Colon (tissue), 2 donors: ENCODE results near the gene PPM1D.
"Not testable (repeated sequence)": the region's sequence is repeated elsewhere in the genome, so short reads cannot be mapped to it uniquely, and the experiment has no call there.

Experiments
- FAIRE-seq: peaks from 2 replicates; lab custom pipeline; 2012; peaks lifted over from hg19 to GRCh38; lab: Jason Lieb, UNC
- donor health status: control.
- donor health status: control.

PPM1D gene

DNA sequence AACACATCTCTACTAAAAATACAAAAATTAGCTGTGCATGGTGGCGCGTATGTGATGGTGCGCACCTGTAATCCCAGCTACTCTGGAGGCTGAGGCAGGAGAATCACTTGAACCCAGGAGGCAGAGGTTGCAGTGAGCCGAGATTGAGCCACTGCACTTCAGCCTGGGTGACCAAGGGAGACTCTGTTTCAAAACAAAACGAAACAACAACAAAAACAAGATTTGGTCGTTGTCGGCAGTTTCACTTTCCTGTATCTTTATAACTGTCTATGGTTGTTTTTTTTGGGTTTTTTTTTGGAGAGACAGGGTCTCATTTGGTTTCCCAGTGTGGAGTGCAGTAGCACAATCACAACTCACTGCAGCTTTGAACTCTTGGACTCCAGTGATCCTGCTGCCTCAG lies 68.7 kb downstream of the PPM1D start:
- not testable (repeated sequence) for FAIRE-seq

- no peak for FAIRE-seq
These were observed 71.5 kb downstream of the PPM1D start for GRCh38 chr17:60671482-60671881.

DNA sequence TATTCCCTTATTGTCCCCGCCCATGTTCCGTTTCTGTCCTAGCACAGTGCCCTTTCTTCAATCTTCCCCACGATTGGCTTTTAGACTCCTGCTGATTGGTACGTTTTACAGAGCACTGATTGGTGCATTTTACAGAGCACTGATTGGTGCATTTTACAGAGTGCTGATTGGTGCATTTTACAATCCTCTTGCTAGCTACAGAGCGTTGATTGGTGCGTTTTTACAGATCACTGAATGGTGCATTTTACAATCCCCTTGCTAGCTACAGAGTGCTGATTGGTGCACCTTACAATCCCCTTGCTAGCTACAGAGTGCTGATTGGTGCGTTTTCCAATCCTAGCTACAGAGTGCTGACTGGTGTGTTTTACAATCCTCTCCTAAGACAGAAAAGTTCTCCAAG lies 74.6 kb downstream of the PPM1D start:
- FAIRE-seq, result not testable (repeated sequence)

- no peak for FAIRE-seq
These were observed 76.0 kb downstream of the PPM1D start for GRCh38 chr17:60675997-60676396.

DNA sequence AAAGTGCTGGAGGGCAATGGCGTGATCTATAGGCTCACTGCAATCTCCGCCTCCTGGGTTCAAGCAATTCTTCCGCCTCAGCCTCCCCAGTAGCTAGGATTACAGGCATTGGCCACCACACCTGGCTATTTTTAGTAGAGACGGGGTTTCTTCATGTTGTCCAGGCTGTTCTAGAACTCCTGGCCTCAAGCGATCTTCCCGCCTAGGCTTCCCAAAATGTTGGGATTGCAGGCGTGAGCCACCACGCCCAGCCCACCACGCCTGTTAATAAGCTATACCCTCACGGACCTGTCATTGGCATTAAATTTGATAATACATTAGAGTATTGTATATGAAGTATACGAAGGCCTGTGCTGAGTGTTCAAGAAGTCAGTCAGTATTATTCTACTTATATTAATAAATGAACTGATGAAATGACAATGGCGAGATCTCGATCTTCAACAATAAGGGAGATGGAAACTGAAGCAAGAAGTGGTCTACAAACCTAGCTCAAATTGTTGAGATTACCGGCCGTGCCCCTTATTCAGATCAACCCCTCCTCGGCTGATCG lies 76.8 kb downstream of the PPM1D start:
- no peak for FAIRE-seq

GRCh38 chr17:60677308-60678117 lies 77.5 kb downstream of the PPM1D start, which contains the start of gene BCAS3:
BCAS3 (plus strand) TSS chr17:60677851.
- no peak for FAIRE-seq

- FAIRE-seq, result no peak
These were observed 78.1 kb downstream of the PPM1D start for GRCh38 chr17:60678118-60678444.

DNA sequence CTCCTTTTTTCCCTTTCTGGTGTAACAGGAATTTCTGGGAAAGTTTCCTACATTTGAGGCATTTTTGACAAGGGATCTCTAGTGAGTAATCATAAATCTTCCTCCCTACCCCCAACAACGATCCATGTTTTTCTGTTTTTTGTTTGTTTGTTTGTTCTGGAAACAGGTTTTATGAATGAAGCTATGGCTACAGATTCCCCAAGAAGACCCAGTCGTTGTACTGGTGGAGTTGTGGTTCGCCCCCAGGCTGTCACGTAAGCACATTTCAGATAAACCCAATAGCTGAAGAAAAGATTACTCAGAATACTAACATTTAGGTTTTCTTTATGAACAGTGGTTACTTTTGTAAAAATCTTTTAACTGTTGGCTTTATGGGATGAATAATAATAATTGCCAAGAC lies 79.3 kb downstream of the PPM1D start:
- FAIRE-seq, result no peak

DNA sequence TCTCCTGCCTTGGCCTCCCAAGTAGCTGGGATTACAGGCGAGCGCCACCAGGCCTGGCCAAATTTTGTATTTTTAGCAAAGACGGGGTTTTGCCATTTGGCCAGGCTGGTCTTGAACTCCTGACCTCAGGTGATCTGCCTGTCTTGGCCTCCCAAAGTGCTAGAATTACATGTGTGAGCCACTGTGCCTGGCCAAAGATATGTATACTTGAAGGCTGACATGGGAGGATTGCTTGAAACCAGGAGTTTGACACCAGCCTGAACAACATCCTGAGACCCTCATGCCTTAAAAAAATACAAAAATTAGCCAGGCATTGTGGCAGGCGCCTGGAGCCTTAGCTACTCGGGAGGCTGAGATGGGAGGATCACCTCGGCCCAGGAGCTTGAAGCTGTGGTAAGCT lies 80.8 kb downstream of the PPM1D start:
- no peak for FAIRE-seq

DNA sequence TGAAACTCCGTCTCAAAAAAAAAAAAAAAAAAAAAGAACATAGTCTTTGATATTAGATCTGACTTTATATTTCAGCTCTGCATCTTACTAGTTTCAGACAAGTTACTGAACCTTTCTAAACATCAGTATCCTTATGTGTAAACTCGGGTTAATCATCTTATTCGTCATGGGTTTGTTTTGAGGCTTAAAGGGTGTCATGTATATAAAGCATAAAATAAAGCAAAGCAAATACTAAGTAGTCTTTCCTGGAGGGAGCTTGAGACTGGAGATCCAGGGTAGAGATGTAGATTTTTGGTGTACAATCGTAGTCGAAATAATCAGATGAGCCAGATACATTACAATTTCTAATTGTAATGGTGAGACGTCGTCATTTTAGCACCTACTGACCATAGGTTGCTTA lies 85.4 kb downstream of the PPM1D start:
- no peak for FAIRE-seq

GRCh38 chr17:60695960-60696359 lies 96.0 kb downstream of the PPM1D start:
- FAIRE-seq, result no peak

DNA sequence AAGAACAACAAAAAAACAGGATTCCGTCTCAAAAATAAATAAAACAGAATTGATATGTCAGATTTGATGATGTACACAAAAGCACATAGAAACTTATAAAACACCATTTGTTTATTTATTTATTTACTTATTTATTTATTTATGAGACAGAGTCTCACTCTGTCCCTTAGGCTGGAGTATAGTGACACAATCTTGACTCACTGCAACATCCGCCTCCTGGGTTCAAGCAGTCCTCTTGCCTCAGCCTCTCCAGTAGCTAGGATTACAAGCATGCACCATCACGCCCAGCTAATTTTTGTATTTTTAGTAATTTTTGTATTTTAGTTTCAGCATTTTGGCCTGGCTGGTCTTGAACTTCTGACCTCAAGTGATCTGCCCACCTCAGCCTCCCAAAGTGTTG lies 99.1 kb downstream of the PPM1D start:
- FAIRE-seq, result no peak

DNA sequence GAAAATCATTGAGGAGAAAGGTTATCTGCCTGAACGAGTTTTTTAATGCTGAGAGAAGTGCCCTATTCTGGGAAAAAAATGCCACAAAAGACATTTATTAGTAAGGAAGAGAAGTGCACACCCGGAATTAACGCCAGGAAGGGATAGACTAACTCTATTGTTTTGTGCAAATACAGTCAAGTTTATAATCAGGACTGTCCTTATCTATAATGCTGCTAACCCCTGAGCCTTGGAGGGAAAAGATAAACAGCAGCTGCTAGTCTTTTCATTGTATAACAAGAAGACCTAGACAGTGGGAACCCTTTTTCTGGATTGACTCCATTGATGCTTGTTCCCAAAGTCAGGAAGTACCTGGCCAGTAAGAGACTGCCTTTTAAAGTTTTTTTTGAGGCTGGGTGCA lies 104.2 kb downstream of the PPM1D start:
- FAIRE-seq, result no peak

- FAIRE-seq, result no peak
These were observed 112.7 kb downstream of the PPM1D start for GRCh38 chr17:60712675-60713074.

GRCh38 chr17:60713608-60714007 lies 113.6 kb downstream of the PPM1D start:
- FAIRE-seq, result no peak
